Tongue (tissue), 2 donors: ENCODE data around the gene CDK8. TPM values are rescaled to one million over a fixed set of nuclear protein-coding genes. Genes with fewer than 3 reads are reported as not detected.
"Not testable (repeated sequence)": the region's sequence is repeated elsewhere in the genome, so short reads cannot be mapped to it uniquely, and the experiment has no call there.

ENCODE experiments used
- DNase-seq: peaks from one replicate; pipeline ENCODE4 v3.0.0-alpha.2; 2015
- total RNA-seq: library from RNA; depleted of rRNA; stranded (reverse); fragments of >200 nt; gene quantifications from one replicate; pipeline ENCODE4 v1.2.3, GENCODE V29; 2014

The CDK8 gene
- total RNA-seq, 1 donor from 2014 or later: 20.9 TPM

- no peak for DNase-seq
Measured at GRCh38 chr13:26253262-26253786, 605 bp upstream of the CDK8 start.

GRCh38 chr13:26254583-26255111 is 718 bp downstream of the CDK8 start:
- peak; percentile 54 for DNase-seq

GRCh38 chr13:26255115-26255514 is 1.2 kb downstream of the CDK8 start:
- DNase-seq: no peak

- peak; percentile 61 for DNase-seq
Measured at GRCh38 chr13:26255691-26256277, 1.9 kb downstream of the CDK8 start.

GRCh38 chr13:26257049-26257448 is 3.1 kb downstream of the CDK8 start:
- DNase-seq: no peak

- DNase-seq: no peak
Measured at GRCh38 chr13:26259634-26260033, 5.7 kb downstream of the CDK8 start.

- no peak for DNase-seq
Measured at GRCh38 chr13:26262156-26262555, 8.2 kb downstream of the CDK8 start.

- DNase-seq: no peak
Measured at GRCh38 chr13:26266311-26266710, 12.4 kb downstream of the CDK8 start.

- no peak for DNase-seq
Measured at GRCh38 chr13:26270707-26271106, 16.8 kb downstream of the CDK8 start.

GRCh38 chr13:26272621-26273020 is 18.7 kb downstream of the CDK8 start:
- no peak for DNase-seq

- DNase-seq: no peak
Measured at GRCh38 chr13:26280295-26280694, 26.4 kb downstream of the CDK8 start.

- no peak for DNase-seq
Measured at GRCh38 chr13:26280822-26281221, 26.9 kb downstream of the CDK8 start.

- not testable (repeated sequence) for DNase-seq
Measured at GRCh38 chr13:26285911-26286310, 32.0 kb downstream of the CDK8 start.

GRCh38 chr13:26288838-26289237 is 34.9 kb downstream of the CDK8 start:
- DNase-seq: not testable (repeated sequence)

GRCh38 chr13:26295812-26296211 is 41.9 kb downstream of the CDK8 start:
- no peak for DNase-seq

- DNase-seq: no peak
Measured at GRCh38 chr13:26299168-26299750, 45.3 kb downstream of the CDK8 start.

GRCh38 chr13:26300140-26300539 is 46.2 kb downstream of the CDK8 start:
- no peak for DNase-seq

- no peak for DNase-seq
Measured at GRCh38 chr13:26305676-26306075, 51.7 kb downstream of the CDK8 start.

GRCh38 chr13:26307701-26308100 is 53.8 kb downstream of the CDK8 start:
- no peak for DNase-seq

- DNase-seq: no peak
Measured at GRCh38 chr13:26308250-26308649, 54.3 kb downstream of the CDK8 start.

GRCh38 chr13:26308836-26309235 is 54.9 kb downstream of the CDK8 start:
- DNase-seq: no peak

- no peak for DNase-seq
Measured at GRCh38 chr13:26310003-26310402, 56.1 kb downstream of the CDK8 start.

- no peak for DNase-seq
Measured at GRCh38 chr13:26310470-26310869, 56.5 kb downstream of the CDK8 start.

- DNase-seq: not testable (repeated sequence)
Measured at GRCh38 chr13:26312019-26312418, 58.1 kb downstream of the CDK8 start.
